Activated T-helper 17 cell treated with anti-CD3 and anti-CD28 coated beads, Interleukin-2, amount 50 U/mL, for 72 hours (primary cell): ENCODE results near the gene SLC27A5. TPM values are rescaled to one million over a fixed set of nuclear protein-coding genes. Genes with fewer than 3 reads are reported as not detected.
A peak's percentile ranks its signal among the peaks of the same experiment; 100 is the strongest.
"Not testable (repeated sequence)": the region's sequence is repeated elsewhere in the genome, so short reads cannot be mapped to it uniquely, and the experiment has no call there.

Experiments
- ATAC-seq: fragments of 150-1000 bp; cut with Tn5 transposase; replicated peaks from 2 replicates; pipeline ENCODE4 v1.10.0; 2021; ENCODE audit warnings: mild to moderate bottlenecking, moderate library complexity
- H3K27ac Mint-ChIP-seq: one replicate; pipeline ENCODE4 v1.8.0; 2022; ENCODE audit warnings: mixed read lengths
- H3K27me3 Mint-ChIP-seq: one replicate; pipeline ENCODE4 v1.8.0; 2022; ENCODE audit warnings: mixed read lengths
- H3K36me3 Mint-ChIP-seq: one replicate; pipeline ENCODE4 v1.8.0; 2022; ENCODE audit warnings: low read depth, mild to moderate bottlenecking, mixed read lengths
- H3K4me1 Mint-ChIP-seq: one replicate; pipeline ENCODE4 v1.8.0; 2022; ENCODE audit warnings: mixed read lengths
- H3K4me3 Mint-ChIP-seq: one replicate; pipeline ENCODE4 v1.8.0; 2022; ENCODE audit warnings: mild to moderate bottlenecking, mixed read lengths
- H3K9me3 Mint-ChIP-seq: one replicate; pipeline ENCODE4 v1.8.0; 2022; ENCODE audit warnings: mixed read lengths
- total RNA-seq, 2 donors: library from RNA; stranded (reverse); gene quantifications; one replicate each; pipeline ENCODE4 v1.2.3, GENCODE V29; 2022

Gene SLC27A5
- total RNA-seq, 2 donors from 2014 or later = 14.4 to 15.6 TPM

DNA sequence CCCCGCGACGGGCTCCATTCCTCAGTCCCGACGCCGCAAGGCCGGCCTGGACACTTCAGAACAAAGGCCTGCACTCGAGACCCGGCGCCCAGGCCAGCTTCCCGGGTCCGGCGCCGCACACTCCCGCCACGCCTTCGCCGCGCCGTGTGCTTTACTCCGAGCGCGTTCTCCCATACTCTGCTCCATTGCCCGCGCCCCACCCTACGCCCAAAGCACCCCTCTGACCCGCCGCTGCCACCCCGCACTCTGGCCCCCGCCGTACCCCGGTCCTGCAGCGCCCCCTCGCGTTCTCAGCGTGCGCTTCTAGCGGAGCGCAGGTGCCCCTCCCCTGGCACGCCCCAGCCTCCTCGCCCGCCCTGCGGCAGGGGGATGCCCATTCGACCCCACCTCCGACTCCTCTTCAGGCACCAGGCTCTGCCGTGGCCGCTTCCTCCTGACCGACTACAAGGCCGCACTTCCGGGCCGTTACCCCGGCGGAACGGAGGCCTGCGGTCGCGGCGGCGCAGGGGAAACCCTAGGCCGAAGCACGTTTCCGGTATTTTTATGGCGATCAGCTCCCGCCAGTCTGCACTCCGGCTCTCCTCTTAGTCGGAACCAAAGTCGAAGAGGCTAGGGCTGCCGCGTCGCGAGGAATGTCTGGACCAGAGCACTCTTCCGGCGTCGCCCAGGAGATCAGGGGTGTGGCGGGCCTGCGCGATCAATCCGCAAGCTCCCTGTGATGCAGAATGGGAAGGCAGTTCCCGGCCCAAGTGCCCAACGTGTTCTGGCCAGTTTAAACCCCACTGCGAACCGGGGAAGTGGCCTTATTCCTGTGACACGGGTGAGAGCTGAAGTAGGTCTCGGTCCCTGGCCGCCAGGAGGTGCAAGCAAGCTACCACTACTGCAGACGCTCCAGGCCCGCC lies 7.8 kb upstream of the SLC27A5 start, which contains the start of gene ZBTB45:
TSS of gene ZBTB45 (minus strand) at position 456 of the 902 bp plus-strand sequence. CDS start 2,137 bp downstream, outside the sequence.
- peak within 1 kb of the TSS; percentile 96 for H3K27ac Mint-ChIP-seq
- no peaks in the 10 kb centered on the region for H3K9me3 Mint-ChIP-seq
- H3K4me3 Mint-ChIP-seq = peak within 1 kb of the TSS; percentile 89
- H3K36me3 Mint-ChIP-seq = peaks cover 36% of the 10 kb centered on the region
- H3K27me3 Mint-ChIP-seq = no peaks in the 10 kb centered on the region
- ATAC-seq = peak; percentile 86
- H3K4me1 Mint-ChIP-seq = peaks cover 18% of the 10 kb centered on the region

DNA sequence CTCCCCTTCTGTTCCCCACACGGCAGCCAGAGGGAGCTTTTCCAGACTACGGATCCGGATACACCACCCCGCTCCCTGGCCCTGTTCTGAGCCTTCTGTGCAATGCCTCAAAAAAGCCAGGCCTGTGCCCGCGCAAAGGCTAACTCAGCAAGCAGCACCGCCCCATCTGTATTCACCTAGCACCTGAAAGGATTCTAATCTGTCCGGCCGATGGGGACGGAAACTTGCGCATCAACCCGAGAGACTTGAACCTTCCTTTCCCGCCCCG lies 7.2 kb upstream of the SLC27A5 start:
- Mint-ChIP-seq H3K27ac (peak overlapping the region; percentile 96), H3K36me3 (peaks cover 36% of the 10 kb centered on the region), H3K9me3 (no peaks in the 10 kb centered on the region), H3K4me3 (peak overlapping the region; percentile 89), H3K4me1 (peaks cover 18% of the 10 kb centered on the region), H3K27me3 (no peaks in the 10 kb centered on the region)
- peak; percentile 30 for ATAC-seq

DNA sequence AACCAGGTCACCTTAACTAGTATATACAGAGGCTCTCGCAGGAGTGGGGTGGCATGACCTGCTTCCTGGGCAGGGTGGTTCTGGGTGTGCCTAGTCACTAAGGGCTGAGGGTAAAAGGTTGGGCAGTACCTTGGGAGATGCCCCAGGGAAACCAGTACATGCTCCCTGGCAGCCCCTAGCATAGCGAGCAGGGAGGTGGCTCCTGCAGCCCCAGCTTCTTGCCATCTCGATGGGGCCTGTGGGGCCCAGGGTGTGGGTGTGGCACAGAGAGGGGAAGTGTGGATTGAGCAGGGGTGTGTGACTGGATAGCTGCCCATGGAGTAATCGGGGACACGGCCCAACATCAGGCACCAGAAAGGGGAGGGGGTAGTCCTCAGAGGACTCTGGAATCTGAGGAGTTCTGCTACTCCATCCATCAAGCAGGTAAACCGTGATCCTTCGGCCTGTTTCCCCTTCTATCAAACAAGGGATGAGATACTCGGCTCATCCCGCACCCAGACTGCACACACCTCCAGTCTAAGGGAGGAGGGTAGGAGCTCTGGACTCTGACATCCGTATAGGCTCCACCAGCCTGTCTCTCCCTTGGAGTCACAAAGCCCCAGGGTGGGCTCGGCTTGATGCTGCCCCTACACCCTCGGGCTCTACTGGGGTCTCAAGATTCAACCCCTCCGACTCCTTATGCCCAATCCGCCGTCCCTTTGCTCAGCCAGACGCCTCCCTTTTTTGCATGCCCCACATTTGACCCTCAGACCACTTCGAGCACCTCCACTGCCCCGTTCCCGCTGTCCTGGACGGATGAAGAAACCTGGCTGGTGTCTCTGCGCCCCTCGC lies 6.7 kb upstream of the SLC27A5 start:
- H3K4me3 Mint-ChIP-seq = peak overlapping the region; percentile 89
- ATAC-seq = no peak
- H3K27me3 Mint-ChIP-seq = no peaks in the 10 kb centered on the region
- H3K4me1 Mint-ChIP-seq = peaks cover 18% of the 10 kb centered on the region
- peaks cover 36% of the 10 kb centered on the region for H3K36me3 Mint-ChIP-seq
- no peaks in the 10 kb centered on the region for H3K9me3 Mint-ChIP-seq
- peak overlapping the region; percentile 96 for H3K27ac Mint-ChIP-seq

DNA sequence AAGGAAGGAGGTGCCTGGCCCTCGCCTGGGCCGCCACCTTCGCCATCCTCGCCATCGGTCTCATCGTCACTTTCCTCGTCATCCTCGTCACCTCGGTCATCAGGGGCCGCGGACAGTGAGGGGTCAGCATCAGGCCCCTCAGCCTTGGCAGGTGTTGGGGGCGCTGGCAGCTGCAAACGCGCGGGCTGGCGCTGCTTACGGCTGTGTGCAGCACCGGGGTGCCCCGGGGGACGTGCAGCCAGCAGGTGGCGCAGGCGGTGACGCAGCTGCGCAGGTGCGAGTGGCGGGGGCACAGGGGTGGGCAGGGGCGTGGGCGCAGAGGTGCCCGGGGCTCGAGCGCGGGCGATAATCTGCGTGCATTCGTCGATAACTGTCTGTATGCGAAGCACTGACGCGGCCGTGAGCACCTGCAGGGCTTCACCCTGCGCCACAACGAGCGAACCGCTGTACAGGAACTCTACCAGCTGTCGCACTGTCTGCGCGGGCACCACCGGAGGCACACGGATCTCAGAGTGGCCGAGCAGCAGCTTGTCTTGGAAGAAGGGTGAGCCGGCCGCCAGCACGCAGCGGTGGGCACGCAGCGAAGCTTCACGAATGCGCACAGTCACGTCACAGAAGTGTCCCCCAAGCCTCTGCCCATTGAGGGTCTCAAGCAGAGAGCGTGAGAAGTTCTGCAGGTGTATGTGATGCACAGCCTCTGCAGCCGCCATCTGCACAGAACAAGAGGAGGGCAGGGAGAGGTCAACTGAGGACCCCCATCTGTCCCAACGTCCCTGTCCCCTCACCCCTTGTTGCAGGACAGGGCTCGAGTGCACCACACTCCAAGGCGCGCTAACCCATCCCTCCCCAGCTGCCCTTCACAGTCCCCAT lies 5.4 kb upstream of the SLC27A5 start:
- H3K27me3 Mint-ChIP-seq = no peaks in the 10 kb centered on the region
- peaks cover 18% of the 10 kb centered on the region for H3K4me1 Mint-ChIP-seq
- no peaks in the 10 kb centered on the region for H3K9me3 Mint-ChIP-seq
- H3K4me3 Mint-ChIP-seq = peak overlapping the region; percentile 89
- H3K36me3 Mint-ChIP-seq = peaks cover 36% of the 10 kb centered on the region
- no peak overlapping the region for H3K27ac Mint-ChIP-seq
- ATAC-seq = no peak

DNA sequence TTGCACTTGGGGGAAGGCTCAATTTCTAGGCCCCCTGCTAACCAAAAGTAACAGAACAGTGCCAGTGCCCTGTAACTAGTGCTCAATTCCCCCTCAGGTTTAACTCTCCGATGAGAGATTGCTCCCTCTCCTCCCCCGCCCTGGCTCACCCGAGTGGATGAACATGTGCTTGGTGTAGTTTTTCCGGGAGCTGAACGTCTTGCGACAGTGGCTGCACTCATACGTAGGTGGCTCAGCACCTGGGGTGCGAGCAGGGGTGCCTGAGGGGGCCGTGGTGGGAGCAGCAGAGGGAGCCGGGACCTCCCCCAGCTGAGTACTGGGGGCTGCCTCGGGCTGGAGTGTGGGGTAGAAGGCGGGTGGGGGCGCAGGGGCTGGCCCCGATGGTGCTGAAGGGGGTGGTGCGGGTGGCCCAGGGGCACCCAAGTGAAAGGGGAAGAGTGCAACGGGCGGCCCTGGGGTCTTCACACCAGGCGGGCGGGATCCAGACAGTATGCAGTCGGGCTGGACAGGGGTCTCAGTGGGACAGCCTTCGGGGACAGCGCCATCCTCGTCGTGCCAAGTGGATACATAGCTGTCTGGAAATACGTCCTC lies 4.5 kb upstream of the SLC27A5 start:
- Mint-ChIP-seq H3K27ac (peak overlapping the region; percentile 80), H3K4me1 (peaks cover 13% of the 10 kb centered on the region), H3K4me3 (peak overlapping the region; percentile 85), H3K36me3 (peaks cover 36% of the 10 kb centered on the region), H3K27me3 (no peaks in the 10 kb centered on the region), H3K9me3 (no peaks in the 10 kb centered on the region)
- no peak for ATAC-seq

DNA sequence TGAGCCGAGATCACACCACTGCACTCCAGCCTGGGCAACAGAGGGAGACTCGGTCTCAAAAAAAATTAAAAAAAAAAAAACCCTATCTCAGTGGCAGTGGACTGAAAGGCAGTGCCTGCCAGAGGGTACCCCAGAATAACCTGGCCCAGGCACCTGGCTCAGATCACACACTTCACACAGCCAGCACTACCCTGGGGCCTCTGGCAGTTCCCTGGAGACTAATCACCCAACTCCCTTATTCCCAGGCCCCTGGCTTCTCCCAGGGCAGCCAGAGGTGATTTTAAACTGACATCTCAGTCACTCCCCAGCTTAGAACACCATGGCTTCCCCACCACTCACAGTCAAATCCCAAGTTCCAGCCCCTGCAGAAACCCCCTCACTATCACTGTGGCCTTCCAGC lies 3.5 kb upstream of the SLC27A5 start:
- H3K4me3 Mint-ChIP-seq = peak overlapping the region; percentile 85
- no peak for ATAC-seq

DNA sequence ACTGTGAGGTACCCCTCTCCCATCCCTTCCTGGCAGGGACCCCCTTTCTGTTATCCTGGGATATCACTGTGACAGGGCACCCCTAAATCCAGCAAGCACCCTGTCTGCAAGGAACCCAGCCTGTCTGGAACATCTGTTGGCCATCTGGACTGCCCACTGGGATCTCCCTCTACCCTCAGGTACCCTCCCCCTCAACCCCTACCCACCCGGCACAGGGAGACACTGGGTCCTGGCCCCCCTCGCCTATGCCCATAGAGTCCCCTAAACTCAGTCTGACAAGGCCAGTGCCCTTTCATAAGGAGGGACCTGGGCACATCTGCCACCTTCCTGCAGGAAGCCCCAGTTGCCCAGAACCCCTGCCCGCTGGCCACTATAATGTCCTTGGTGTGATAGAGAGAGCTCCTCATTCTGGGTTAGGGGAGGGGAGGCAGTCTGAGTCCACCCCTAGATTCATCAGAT lies 2.8 kb upstream of the SLC27A5 start:
- Mint-ChIP-seq H3K27me3 (no peaks in the 10 kb centered on the region), H3K36me3 (peaks cover 32% of the 10 kb centered on the region), H3K4me1 (peaks cover 12% of the 10 kb centered on the region), H3K27ac (peak overlapping the region; percentile 85), H3K9me3 (no peaks in the 10 kb centered on the region), H3K4me3 (peak overlapping the region; percentile 85)
- ATAC-seq = no peak

More for the DNA sequence above, 3.5 kb upstream of the SLC27A5 start:
- Mint-ChIP-seq H3K4me1 (peaks cover 12% of the 10 kb centered on the region), H3K27me3 (no peaks in the 10 kb centered on the region), H3K36me3 (peaks cover 36% of the 10 kb centered on the region), H3K27ac (peak overlapping the region; percentile 80), H3K9me3 (no peaks in the 10 kb centered on the region)

DNA sequence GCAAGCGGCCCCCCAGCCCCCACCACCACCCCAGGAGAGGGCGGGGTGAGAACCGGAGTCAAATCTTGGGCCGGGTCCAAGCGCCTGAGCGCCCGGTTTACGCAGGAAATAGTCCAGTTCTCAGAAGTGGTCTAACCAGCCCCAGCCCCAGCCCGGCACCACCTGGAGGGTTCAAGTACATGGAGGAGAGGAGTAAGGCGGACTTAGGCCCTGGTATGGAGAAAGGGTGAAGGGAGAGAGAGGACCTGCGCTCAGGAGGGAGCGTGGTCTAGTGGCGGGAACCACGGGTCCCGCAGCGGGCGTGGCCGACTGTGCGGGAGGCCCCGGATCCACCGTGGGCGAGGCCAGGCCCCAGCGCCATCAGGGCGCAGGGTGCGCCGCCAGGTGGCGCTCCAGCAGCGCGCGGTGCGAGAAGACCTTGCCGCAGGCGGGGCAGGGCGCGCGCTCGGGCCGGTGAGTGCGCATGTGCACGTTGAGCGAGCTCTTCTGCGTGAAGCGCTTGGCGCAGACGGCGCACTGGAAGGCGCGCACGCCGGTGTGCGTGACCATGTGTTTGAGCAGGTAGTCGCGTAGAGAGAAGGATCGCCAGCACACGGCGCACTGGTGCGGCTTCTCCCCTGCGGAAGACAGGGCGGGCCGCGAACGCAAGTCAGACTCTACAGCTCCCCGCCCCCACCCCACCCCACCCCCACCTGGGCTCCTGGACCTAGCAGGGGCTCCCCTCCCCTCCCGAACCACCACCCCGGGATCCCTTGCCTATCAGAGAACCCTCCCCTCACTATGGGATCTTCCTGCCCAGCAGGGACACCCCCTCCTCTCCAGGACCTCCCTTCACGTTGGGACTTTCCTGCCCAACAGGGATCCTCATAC lies 2.1 kb upstream of the SLC27A5 start:
- no peaks in the 10 kb centered on the region for H3K9me3 Mint-ChIP-seq
- peak overlapping the region; percentile 85 for H3K27ac Mint-ChIP-seq
- peak; percentile 95 for ATAC-seq
- H3K4me3 Mint-ChIP-seq = peak overlapping the region; percentile 85
- H3K36me3 Mint-ChIP-seq = peaks cover 26% of the 10 kb centered on the region
- H3K4me1 Mint-ChIP-seq = peaks cover 12% of the 10 kb centered on the region
- H3K27me3 Mint-ChIP-seq = no peaks in the 10 kb centered on the region

DNA sequence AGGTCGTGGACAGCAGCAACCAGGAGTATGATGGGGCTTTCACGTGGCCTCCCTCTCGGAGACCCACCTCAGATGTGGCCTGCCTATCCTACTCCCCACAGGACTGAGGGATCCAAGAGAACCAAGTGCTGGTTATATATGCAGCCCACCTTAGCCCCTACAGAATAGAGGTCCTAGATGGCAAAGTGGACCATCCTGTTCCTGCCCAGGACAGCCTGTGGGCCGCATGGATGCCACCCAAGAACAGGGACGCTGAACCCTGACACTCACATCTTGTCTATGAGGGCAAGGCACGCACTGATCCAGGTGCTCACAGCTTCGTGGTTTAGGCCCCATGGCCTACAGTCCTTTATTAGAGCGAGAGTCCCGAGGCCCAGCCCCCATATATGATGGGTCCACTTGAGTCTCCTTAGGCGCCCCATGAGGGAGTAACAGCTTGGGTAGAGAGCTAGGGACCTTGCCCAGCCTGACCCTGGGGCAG lies 1.5 kb upstream of the SLC27A5 start:
- peak overlapping the region; percentile 85 for H3K4me3 Mint-ChIP-seq
- no peaks in the 10 kb centered on the region for H3K27me3 Mint-ChIP-seq
- H3K4me1 Mint-ChIP-seq = peaks cover 11% of the 10 kb centered on the region
- peaks cover 20% of the 10 kb centered on the region for H3K36me3 Mint-ChIP-seq
- ATAC-seq = peak; percentile 2
- H3K27ac Mint-ChIP-seq = peak overlapping the region; percentile 85
- H3K9me3 Mint-ChIP-seq = no peaks in the 10 kb centered on the region

DNA sequence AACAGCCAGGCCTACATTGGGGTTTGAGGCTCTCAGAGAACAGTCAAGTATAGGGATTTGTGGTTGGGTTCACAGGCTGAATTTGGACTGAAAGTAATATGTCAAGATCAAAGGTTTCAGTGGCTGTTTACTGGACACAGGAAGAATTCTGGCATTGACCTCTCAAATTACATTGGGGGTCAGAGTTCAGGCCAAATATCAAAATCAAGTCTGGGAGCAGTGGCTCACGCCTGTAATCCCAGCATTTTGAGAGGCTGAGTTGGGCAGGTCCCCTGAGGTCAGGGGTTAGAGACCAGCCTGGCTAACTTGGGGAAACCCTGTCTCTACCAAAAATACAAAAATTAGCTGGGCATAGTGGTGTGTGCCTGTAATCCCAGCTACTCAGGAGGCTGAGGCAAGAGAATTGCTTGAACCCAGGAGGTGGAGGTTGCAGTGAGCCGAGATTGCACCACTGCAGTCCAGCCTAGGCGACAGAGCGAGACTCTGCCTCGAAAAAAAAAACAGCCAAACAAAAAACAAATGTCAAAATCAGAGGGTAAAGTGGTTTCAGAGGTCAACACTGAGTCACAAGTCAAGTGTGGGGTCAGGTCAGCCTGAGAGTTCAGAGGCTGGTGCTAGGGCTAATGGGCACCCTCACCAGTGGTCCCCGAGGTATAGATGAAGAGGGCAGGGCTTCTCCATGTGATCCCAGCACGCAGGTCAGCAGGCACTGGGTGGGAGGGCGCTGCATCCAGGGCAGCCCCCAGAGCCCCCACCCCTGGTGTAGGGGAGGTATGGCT lies 1.5 kb downstream of the SLC27A5 start:
- peaks cover 8% of the 10 kb centered on the region for H3K36me3 Mint-ChIP-seq

DNA sequence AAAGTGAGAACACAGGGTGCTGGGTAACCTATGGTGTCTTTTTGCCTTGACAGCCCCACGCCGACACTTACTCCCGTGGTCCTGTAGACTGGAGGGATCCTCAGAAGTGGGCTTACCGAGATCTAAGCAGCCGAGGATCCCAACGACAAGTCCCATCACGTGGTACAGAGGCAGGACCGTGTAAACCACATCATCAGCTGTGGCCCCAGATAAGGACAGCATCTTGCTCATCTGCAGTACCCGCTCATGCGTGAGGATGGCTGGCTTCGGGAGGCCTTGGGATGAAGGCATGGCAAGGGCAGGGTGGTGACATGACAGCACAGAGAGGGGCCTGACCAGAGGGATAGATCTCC lies 2.1 kb downstream of the SLC27A5 start:
- peaks cover 2% of the 10 kb centered on the region for H3K36me3 Mint-ChIP-seq
- H3K4me3 Mint-ChIP-seq = no peak overlapping the region
- no peaks in the 10 kb centered on the region for H3K4me1 Mint-ChIP-seq
- H3K9me3 Mint-ChIP-seq = peaks cover 3% of the 10 kb centered on the region
- no peak for ATAC-seq
- H3K27ac Mint-ChIP-seq = peak overlapping the region; percentile 41
- no peaks in the 10 kb centered on the region for H3K27me3 Mint-ChIP-seq

More for the DNA sequence above, 1.5 kb downstream of the SLC27A5 start:
- H3K27ac Mint-ChIP-seq = peak overlapping the region; percentile 41
- H3K4me1 Mint-ChIP-seq = peaks cover under 1% of the 10 kb centered on the region
- ATAC-seq = no peak
- H3K4me3 Mint-ChIP-seq = no peak overlapping the region
- no peaks in the 10 kb centered on the region for H3K27me3 Mint-ChIP-seq
- peaks cover 3% of the 10 kb centered on the region for H3K9me3 Mint-ChIP-seq

DNA sequence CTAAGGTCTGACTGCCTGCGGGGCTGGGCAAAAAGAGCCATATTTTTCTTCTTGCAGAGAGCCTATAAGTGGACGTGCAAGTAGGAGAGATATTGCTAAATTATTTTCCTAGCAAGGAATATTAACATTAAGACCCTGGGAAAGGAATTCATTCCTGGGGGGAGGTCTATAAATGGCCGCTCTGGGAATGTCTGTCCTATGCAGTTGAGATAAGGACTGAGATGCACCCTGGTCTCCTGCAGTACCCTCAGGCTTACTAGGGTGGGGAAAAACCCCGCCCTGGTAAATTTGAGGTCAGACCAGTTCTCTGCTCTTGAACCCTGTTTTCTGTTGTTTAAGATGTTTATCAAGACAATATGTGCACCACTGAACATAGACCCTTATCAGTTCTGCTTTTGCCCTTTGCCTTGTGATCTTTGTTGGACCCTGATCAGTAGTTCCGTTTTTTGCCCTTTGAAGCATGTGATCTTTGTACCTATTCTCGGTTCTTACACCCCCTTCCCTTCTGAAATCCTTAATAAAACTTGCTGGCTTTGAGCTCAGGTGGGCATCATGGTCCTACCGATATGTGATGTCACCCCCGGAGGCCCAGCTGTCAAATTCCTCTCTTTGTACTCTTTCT lies 4.1 kb downstream of the SLC27A5 start:
- H3K27me3 Mint-ChIP-seq, H3K4me1 Mint-ChIP-seq, H3K36me3 Mint-ChIP-seq, H3K4me3 Mint-ChIP-seq, H3K9me3 Mint-ChIP-seq, H3K27ac Mint-ChIP-seq, ATAC-seq: not testable (repeated sequence)
